ENCODE measurements around the gene CCDC60.

DNA sequence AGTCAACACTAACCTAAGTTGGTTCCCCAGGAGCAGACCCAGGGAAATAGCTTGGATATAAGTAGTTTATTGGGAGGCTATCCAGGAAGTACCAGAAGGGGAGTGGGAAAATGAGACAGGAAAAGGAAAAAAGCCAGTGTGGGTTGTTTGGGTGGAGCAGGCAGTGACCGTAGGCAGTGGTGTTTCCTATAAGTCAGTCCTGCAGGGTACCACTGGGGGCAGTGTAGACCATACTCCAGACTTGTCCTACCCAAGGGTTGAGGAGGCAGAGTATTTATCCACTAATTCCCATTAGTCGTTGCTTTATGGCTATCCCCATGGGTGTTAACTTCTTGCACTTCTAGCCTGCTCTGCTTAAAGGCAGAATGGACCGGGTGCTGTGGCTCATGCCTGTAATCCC is 6.4 kb upstream of the CCDC60 start:
- no peak for TF ChIP-seq POLR2A (IDR thresholded peaks at IDR 0.05; ENCODE audit: low read depth, low read length)
- no peak for TF ChIP-seq POLR2AphosphoS5 (IDR thresholded peaks at IDR 0.05; ENCODE audit: low read depth, low read length)
- TF ChIP-seq SPI1 (IDR thresholded peaks at IDR 0.05; ENCODE audit: low read depth, low read length), result no peak

All from GM12891 (cell line).